Muscle layer of colon (tissue), 2 donors: ENCODE measurements around the gene HAND2.

Experiments
- H3K27ac ChIP-seq: one replicate; pipeline ENCODE4 v1.7.0; 2013; ENCODE audit warnings: low read depth, mild to moderate bottlenecking, low read length, moderate library complexity
- H3K27me3 ChIP-seq, 2 donors: one replicate each; pipeline ENCODE4 v1.7.0; 2013; ENCODE audit warnings: low read length in 2 of 2, mild to moderate bottlenecking in 2 of 2; ENCODE audit not compliant: insufficient read depth in 2 of 2, control insufficient read depth in 1 of 2
- H3K36me3 ChIP-seq: one replicate; pipeline ENCODE4 v1.7.0; 2013; ENCODE audit warnings: mild to moderate bottlenecking, low read length; ENCODE audit not compliant: insufficient read depth
- H3K4me1 ChIP-seq: one replicate; pipeline ENCODE4 v1.7.0; 2013; ENCODE audit warnings: mild to moderate bottlenecking, low read length; ENCODE audit not compliant: insufficient read depth
- H3K4me3 ChIP-seq, 2 donors: one replicate each; pipeline ENCODE4 v1.7.0; 2013; ENCODE audit warnings: low read length in 2 of 2, low read depth in 1 of 2, mild to moderate bottlenecking in 1 of 2, moderate library complexity in 1 of 2
- H3K9ac ChIP-seq: one replicate; pipeline ENCODE4 v1.7.0; 2013; ENCODE audit warnings: low read length
- H3K9me3 ChIP-seq: one replicate; pipeline ENCODE4 v1.7.0; 2013; ENCODE audit warnings: mild to moderate bottlenecking, low read length
- donor health status: abdominal sarcoma.
- donor health status: Adenocarcinoma of cecum.

Gene HAND2

DNA sequence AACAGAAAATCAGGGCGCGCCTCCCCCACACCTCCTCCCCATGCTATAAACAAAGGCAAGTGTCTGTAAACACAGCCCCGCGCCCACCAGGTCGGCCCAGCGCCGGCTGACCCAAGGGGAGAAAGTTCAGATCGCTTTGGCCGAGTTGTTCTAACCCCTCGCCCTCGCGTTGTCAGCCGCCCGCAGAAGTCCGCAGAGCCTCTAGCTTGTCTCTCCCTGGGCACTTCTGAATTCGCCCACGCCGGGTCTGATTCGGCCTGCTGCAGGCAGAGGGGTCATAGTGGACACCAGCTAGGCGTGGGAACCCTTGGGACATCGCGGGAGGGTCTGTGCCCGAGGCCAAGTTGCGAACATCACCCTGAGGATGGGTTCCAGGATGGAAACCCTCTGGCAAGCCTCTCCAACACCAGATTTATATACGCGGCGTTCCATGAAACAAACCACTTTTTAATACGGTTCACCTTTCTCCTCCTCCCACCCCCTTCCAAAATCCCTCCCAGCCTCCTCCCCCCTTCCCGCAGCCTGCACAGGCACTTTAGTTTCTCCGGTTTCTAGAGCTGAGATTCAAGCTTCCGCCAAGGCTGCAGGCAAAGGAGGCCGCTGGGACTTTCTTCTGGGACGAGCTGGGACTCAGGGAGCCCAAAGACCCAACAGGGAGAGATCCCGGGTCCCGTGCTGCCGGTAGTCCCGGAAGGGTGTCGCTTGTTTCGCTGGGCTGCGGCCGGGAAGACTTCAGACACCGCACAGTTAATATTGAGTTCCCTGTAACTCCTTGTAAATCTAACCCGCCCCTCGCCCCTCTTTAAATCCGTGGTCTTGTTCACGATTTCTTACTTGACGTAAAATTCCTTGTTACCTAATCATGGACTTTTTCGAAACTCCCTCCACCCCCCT is 4.7 kb downstream of the HAND2 start:
- Histone ChIP-seq H3K27me3 (peaks cover 0 to 11% of the 10 kb centered on the region in 2 donors), H3K9me3 (no peaks in the 10 kb centered on the region), H3K27ac (peak overlapping the region; percentile 80), H3K4me3 (peak overlapping the region; percentile 79 to 94), H3K4me1 (peaks cover 30% of the 10 kb centered on the region), H3K36me3 (peaks cover 43% of the 10 kb centered on the region), H3K9ac (peak overlapping the region; percentile 99)

DNA sequence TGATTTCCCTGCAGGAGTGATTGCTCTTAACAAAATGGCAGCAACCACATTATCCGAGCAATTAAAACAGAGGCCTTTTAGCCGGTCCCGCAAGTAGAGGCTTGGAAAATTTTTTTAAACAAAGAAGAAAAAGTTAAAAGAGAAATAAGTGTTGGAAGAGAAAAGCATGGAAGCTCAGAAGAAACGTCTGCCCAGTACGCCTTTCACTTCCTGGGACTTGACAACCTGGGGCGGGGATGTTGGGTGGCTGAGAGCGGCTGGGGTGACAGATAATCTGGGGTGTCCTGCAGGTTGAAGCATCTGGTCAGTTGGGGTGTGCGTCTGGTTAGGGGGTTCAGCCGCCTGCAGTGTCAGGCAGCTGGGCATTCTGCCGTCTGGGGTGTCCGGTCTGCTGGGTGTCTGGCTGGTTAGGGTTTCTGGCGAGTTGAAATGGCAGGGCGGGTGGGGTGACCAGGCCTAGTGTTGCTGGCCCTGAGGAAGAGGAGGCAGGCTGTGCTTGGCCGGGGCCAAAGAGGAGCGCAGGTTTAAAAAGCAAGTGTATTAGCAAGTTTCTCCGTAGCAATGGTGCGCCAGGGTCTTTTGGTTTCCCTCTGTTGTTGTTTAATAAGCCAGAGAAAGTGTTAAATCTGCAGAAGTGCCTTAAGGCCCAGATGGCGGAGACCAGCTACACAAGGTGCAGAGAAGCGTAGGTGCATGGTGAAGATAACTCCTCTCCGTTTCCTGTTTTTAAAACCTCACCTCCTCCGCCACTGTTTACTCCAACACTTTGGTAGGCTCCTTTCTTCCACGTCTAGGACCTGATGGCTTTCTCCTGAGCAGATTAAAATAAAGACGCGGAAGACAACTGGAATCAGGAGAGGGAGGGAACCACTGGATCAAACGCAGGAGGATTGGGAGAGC is 5.6 kb downstream of the HAND2 start:
- peak overlapping the region; percentile 80 for H3K27ac ChIP-seq
- H3K4me1 ChIP-seq = peaks cover 39% of the 10 kb centered on the region
- peak overlapping the region; percentile 79 to 94 for H3K4me3 ChIP-seq
- H3K9me3 ChIP-seq = no peaks in the 10 kb centered on the region
- peak overlapping the region; percentile 99 for H3K9ac ChIP-seq
- H3K36me3 ChIP-seq = peaks cover 43% of the 10 kb centered on the region
- peaks cover 0 to 8% of the 10 kb centered on the region in 2 donors for H3K27me3 ChIP-seq

GRCh38 chr4:173522951-173523395 is 7.1 kb downstream of the HAND2 start:
- no peaks in the 10 kb centered on the region for H3K9me3 ChIP-seq
- peaks cover 43% of the 10 kb centered on the region for H3K36me3 ChIP-seq
- peaks cover 0 to 3% of the 10 kb centered on the region in 2 donors for H3K27me3 ChIP-seq
- H3K4me1 ChIP-seq = peaks cover 39% of the 10 kb centered on the region
- H3K9ac ChIP-seq = peak overlapping the region; percentile 99
- H3K27ac ChIP-seq = peak overlapping the region; percentile 80
- peak overlapping the region; percentile 37 to 94 for H3K4me3 ChIP-seq

GRCh38 chr4:173522160-173522950 is 7.7 kb downstream of the HAND2 start:
- H3K27ac ChIP-seq = peak overlapping the region; percentile 80
- H3K4me1 ChIP-seq = peaks cover 44% of the 10 kb centered on the region
- H3K4me3 ChIP-seq = peak overlapping the region; percentile 72 to 94
- H3K9me3 ChIP-seq = no peaks in the 10 kb centered on the region
- peaks cover 0 to 3% of the 10 kb centered on the region in 2 donors for H3K27me3 ChIP-seq
- peaks cover 37% of the 10 kb centered on the region for H3K36me3 ChIP-seq
- peak overlapping the region; percentile 99 for H3K9ac ChIP-seq

GRCh38 chr4:173521467-173522159 is 8.4 kb downstream of the HAND2 start:
- peak overlapping the region; percentile 44 to 94 for H3K4me3 ChIP-seq
- H3K36me3 ChIP-seq = peaks cover 30% of the 10 kb centered on the region
- H3K4me1 ChIP-seq = peaks cover 44% of the 10 kb centered on the region
- H3K9ac ChIP-seq = peak overlapping the region; percentile 99
- H3K27ac ChIP-seq = peak overlapping the region; percentile 80
- no peaks in the 10 kb centered on the region for H3K9me3 ChIP-seq
- H3K27me3 ChIP-seq = peaks cover 0 to 3% of the 10 kb centered on the region in 2 donors

DNA sequence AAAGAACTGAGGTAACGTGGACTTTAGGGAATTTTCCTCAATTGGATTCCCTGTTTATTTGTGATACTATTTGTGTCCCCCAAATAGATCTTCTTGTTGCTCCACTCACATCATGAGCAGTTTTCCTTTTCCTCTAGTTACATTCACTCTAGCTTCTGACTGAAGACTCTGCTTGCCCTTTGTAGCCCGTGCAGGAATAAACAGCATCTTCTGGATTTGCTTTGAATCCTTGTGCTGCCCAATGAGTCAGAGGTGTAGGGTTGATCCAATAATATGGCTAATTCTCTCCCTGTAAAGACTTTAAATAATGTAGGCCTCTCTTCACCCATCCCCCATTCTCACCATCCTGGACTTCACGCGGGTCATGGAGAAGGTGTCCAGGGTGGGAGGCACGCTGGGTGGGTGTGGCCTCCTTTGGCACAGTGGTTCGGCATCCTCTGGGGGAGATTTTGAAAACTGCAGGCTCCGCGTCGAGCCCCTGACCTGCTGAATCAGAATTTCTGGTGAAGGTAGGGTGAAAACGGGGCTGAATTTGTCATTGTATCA is 9.0 kb downstream of the HAND2 start:
- Histone ChIP-seq H3K27me3 (peaks cover 0 to 3% of the 10 kb centered on the region in 2 donors), H3K27ac (peak overlapping the region; percentile 80), H3K4me3 (peak overlapping the region; percentile 44 to 94), H3K4me1 (peaks cover 44% of the 10 kb centered on the region), H3K36me3 (peaks cover 24% of the 10 kb centered on the region), H3K9ac (peak overlapping the region; percentile 99), H3K9me3 (no peaks in the 10 kb centered on the region)

DNA sequence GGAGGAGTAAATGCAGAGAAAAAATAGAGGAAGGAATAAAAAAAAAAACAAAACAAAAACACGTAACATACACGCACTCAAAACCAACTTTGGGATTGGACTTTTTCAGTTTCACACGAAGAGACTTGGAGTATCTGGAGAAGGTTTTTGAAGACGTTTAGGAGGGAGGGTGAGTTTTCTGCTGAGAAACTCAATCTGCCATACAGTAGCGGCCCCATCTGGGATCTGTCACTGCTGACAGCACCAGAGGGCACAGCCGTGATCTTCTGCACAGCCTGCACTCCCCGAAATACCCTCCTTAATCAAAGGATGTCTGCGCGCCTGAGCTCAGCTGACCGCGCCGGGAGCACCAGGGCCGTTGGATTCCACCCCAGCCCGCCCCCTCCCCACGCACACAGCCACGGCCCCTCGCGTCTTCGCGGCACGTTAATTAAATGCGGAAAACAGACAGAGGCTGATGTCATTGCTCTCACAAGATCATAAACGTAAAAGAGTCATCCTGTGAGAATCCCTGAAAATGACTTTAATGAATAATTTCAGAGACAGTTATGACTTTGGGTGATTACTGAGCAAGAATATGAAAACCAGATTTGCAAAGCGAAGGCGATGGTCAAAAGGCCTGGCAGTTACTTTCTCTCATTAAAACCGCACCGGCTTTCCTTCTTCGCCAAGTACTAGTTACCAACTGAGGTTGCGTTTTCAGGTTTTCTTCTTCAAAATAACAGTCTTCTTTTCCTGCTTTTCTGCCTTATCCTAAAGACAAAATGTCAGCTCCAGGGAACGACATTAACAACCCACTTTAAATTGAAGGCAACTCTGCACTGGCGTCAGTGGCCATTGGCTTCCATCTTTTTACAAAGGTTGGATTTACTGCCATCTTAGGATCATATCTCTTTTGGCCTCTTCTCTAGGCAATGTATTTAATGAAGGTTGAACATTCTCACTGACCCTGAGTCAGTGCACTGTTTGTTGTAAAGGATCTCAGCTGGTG is 10.6 kb downstream of the HAND2 start:
- peak overlapping the region; percentile 80 for H3K27ac ChIP-seq

GRCh38 chr4:173518425-173519102 is 11.5 kb downstream of the HAND2 start:
- Histone ChIP-seq H3K4me3 (peak overlapping the region; percentile 55 to 75), H3K36me3 (no peaks in the 10 kb centered on the region), H3K27me3 (peaks cover 3% of the 10 kb centered on the region in 2 donors), H3K9ac (peak overlapping the region; percentile 83), H3K4me1 (peaks cover 44% of the 10 kb centered on the region), H3K27ac (peak overlapping the region; percentile 80), H3K9me3 (no peaks in the 10 kb centered on the region)

More for the DNA sequence above, 10.6 kb downstream of the HAND2 start:
- peaks cover 3% of the 10 kb centered on the region in 2 donors for H3K27me3 ChIP-seq
- peak overlapping the region; percentile 83 for H3K9ac ChIP-seq
- H3K9me3 ChIP-seq = no peaks in the 10 kb centered on the region
- H3K4me3 ChIP-seq = peak overlapping the region; percentile 55 to 75
- H3K4me1 ChIP-seq = peaks cover 42% of the 10 kb centered on the region
- H3K36me3 ChIP-seq = peaks cover 8% of the 10 kb centered on the region

GRCh38 chr4:173517781-173518424 is 12.1 kb downstream of the HAND2 start:
- Histone ChIP-seq H3K27ac (peak overlapping the region; percentile 80), H3K4me3 (peak overlapping the region; percentile 55 to 75), H3K9ac (peak overlapping the region; percentile 83), H3K9me3 (no peaks in the 10 kb centered on the region), H3K36me3 (no peaks in the 10 kb centered on the region), H3K27me3 (peaks cover 3% of the 10 kb centered on the region in 2 donors), H3K4me1 (peaks cover 41% of the 10 kb centered on the region)
